ENCODE measurements around the gene SRP68.

- TF ChIP-seq CTCF (conservative IDR thresholded peaks at IDR 0.05; ENCODE audit: low read length) (no peak), EZH2phosphoT487 (IDR thresholded peaks at IDR 0.05; ENCODE audit: borderline replicate concordance) (no peak)
These were observed 30.6 kb upstream of the SRP68 start for GRCh38 chr17:76102944-76103273.
